GM12865 (cell line): ENCODE results near the gene BANP.

Source experiments
- DNase-seq: peaks from one replicate; pipeline ENCODE4 v3.0.0; 2010; ENCODE audit warnings: low read depth
- H3K4me3 ChIP-seq: 2 replicates; pipeline ENCODE4 v1.5.1; 2011; ENCODE audit warnings: mild to moderate bottlenecking, low read depth, low read length, control low read depth
- TF ChIP-seq, protein P1 (sequence below): IDR thresholded peaks from 2 replicates; pipeline ENCODE4 v1.5.1; 2011; ENCODE audit warnings: low read length, control low read depth, low read depth, inconsistent platforms; ENCODE audit not compliant: insufficient read depth; ENCODE audit errors: missing control alignments

BANP gene

DNA sequence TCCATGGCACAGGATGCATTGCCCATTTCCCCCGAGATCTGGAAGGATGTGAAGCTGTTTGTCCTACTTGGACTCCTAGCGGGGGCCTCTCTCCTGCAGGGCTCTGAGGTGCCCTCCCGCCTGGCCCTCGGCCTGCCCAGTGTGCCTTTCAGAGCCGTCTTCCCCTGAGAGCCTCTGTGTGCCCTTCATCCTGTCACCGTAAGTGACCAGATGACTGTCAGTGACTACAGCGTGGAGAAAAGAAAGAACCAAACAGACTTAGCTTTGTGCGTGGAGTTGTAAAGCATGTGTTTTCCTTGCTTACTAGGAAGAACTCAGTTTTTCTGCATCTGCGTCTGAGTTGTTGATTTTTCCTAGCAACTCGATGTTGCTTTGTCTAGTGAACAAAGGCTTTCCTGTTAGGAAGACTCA lies 56.1 kb downstream of the BANP start:
- DNase-seq = no peak
- no peak overlapping the region for H3K4me3 ChIP-seq
- TF ChIP-seq, protein P1, sequence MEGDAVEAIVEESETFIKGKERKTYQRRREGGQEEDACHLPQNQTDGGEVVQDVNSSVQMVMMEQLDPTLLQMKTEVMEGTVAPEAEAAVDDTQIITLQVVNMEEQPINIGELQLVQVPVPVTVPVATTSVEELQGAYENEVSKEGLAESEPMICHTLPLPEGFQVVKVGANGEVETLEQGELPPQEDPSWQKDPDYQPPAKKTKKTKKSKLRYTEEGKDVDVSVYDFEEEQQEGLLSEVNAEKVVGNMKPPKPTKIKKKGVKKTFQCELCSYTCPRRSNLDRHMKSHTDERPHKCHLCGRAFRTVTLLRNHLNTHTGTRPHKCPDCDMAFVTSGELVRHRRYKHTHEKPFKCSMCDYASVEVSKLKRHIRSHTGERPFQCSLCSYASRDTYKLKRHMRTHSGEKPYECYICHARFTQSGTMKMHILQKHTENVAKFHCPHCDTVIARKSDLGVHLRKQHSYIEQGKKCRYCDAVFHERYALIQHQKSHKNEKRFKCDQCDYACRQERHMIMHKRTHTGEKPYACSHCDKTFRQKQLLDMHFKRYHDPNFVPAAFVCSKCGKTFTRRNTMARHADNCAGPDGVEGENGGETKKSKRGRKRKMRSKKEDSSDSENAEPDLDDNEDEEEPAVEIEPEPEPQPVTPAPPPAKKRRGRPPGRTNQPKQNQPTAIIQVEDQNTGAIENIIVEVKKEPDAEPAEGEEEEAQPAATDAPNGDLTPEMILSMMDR = no peak

DNA sequence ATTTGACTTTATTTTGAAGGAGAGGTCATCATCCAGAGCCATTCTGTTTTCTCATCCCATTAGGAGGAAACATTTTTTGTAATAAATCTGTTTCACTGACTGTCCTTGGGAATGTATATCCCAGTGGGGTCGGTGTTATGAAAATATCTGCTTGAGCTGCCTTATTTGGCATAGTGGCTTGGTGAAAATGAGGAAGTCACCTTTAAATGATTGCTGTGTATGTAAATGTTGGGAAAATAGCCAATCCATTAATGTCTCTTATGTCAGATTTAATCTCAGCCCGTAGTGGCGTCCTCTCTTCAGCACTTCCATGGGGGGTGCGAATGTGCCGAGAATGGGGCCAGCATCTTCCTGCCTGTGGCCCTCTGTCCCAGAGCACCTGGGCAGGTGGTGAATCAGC lies 57.6 kb downstream of the BANP start:
- no peak for DNase-seq
- TF ChIP-seq, protein P1 = no peak
- H3K4me3 ChIP-seq = no peak overlapping the region

DNA sequence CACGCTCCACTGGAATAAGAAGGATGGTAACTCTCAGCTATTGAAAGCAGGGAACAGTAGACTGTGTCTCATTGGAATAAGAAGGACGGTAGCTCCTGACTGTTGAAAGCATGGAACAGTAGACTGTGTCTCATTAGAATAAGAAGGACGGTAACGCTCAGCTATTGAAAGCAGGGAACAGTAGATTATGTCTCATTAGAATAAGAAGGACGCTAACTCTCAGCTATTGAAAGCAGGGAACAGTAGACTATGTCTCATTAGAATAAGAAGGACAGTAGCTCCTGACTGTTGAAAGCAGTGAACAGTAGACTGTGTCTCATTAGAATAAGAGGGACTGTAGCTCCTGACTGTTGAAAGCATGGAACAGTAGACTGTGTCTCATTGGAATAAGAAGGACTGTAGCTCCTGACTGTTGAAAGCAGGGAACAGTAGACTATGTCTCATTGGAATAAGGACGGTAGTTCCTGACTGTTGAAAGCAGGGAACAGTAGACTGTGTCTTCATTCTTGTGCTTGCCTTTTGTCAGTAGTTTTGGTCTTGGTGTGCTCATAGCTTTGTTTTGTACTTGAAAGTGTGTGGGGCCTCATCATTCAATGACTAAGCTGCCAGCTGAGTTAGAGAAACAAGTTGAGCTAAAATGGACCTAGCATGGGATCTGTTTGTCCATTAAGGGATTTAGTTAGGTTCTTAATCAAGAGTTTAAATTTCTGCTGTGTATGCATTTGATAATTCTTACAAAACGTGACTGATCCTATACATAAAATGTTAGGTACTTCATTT lies 58.5 kb downstream of the BANP start:
- TF ChIP-seq, protein P1 = no peak
- H3K4me3 ChIP-seq = no peak overlapping the region
- DNase-seq = no peak

DNA sequence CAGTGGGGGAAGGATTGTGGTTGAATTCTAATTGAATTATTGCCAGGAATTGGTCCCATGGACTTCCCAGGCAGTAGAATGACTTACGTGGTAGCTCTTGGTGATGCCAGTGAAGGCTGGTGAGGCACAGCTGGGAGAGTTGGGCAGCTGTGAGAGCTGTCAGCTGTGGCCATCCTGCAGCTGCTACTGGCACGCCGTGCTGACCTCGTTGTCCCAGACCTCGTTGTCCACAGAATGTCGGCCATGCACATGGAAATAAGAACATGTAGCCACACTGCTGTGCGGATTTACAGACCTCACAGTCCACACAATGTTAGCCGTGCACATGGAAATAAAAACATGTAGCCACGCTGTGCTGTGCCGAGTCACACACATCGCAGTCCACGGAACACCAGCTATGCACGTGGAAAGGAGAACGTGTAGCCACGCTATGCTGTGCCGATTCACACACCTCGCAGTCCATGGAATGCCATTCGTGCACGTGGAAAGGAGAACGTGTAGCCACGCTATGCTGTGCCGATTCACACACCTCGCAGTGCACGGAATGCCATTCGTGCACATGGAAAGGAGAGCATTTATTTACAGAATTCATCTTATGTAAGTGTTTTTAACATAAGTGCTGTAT lies 59.2 kb downstream of the BANP start:
- DNase-seq = no peak
- TF ChIP-seq, protein P1 = no peak
- no peak overlapping the region for H3K4me3 ChIP-seq

DNA sequence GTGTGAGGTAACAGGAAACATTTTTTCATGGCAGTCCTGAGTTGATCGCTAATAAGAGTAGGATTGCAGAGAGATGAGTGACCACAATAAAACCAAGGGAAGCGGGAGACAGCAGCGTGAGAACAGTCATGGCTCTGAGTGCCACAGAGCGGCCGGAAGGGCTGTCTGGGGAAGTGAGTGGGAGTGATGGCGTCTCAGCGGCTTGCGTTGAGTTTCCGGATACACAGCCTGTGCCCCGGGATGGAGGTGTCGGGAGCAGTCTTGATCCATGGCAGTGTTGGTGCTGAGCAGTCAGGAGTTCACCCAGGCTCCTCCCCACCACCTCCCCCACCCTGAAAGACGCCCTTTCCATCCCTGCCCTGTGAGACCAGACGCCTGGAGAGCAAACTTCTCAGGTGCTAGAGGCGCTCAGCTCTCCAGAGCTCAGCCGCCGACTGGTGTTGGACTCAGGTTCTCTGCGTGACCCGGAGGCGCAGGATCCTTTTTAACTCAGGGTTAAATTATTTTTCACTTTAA lies 59.8 kb downstream of the BANP start:
- DNase-seq = no peak
- TF ChIP-seq, protein P1 = no peak

DNA sequence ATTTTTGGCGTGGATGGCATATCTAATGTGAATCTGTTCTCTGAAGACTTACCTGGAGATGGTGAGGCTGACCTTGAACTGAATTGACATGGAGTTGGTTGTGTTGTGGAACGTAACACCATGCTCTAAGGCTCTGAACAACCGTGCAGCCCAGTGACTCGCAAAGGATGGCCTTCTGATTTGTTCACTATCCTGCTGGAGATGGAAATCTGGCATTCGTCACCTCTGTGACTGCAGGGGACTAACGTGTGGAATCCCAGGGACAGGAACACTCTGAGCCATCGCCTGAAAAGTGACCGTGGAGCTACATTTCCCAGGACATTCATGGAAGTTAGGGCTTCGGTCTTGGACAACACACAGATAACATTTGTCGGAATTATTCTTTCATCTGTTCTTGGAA lies 61.1 kb downstream of the BANP start:
- DNase-seq = no peak
- TF ChIP-seq, protein P1 = no peak
- no peak overlapping the region for H3K4me3 ChIP-seq

More for the DNA sequence above, 59.8 kb downstream of the BANP start:
- no peak overlapping the region for H3K4me3 ChIP-seq
